ENCODE data around the gene PBX2. TPM values are rescaled to one million over a fixed set of nuclear protein-coding genes. Genes with fewer than 3 reads are reported as not detected.

PBX2 gene
- total and polyA plus RNA-seq, 10 of the 15 experiments (the other 5 are each of a cell fraction or from before 2014, with no cell fraction given), result 0.84 to 66.5 (median 20.6) TPM

GRCh38 chr6:32224696-32225095, 34.7 kb upstream of the PBX2 start (continued):
- TF ChIP-seq SIX5 (IDR thresholded peaks at IDR 0.05; ENCODE audit: low read depth, low read length, severe bottlenecking), result no peak
- no peak for TF ChIP-seq SREBF2 (IDR thresholded peaks at IDR 0.05; ENCODE audit: low read length)
- no peak for TF ChIP-seq ZBTB4 (CRISPR knock-in tag; IDR thresholded peaks at IDR 0.05)
- TF ChIP-seq ETV6 (conservative IDR thresholded peaks at IDR 0.05 in 1 of 2, IDR thresholded peaks at IDR 0.05 in 1 of 2; ENCODE audit: borderline replicate concordance in 1 of 2, low read depth in 1 of 2), result no peak
- TF ChIP-seq GATAD2B (conservative IDR thresholded peaks at IDR 0.05; ENCODE audit: low read depth), result peak; percentile 70; the same call in 1 of the 2 replicates
- no peak for TF ChIP-seq ZBTB11 (CRISPR knock-in tag; IDR thresholded peaks at IDR 0.05)
- no peak for TF ChIP-seq MLLT1 (IDR thresholded peaks at IDR 0.05)
- no peak for TF ChIP-seq LARP7 (IDR thresholded peaks at IDR 0.05)
- no peak for TF ChIP-seq BRCA1 (IDR thresholded peaks at IDR 0.05; ENCODE audit: low read depth, low read length)
- TF ChIP-seq JUNB (IDR thresholded peaks at IDR 0.05), result peak; percentile 47
- TF ChIP-seq YY1 (IDR thresholded peaks at IDR 0.05; ENCODE audit: low read depth, low read length), result no peak
- no peak for TF ChIP-seq KLF5 (IDR thresholded peaks at IDR 0.05; ENCODE audit: partially characterized antibody)
- TF ChIP-seq PRDM15 (CRISPR knock-in tag; IDR thresholded peaks at IDR 0.05), result no peak
- TF ChIP-seq SPI1 (IDR thresholded peaks at IDR 0.05; ENCODE audit: borderline replicate concordance, insufficient read depth, low read depth, low read length), result peak; percentile 86
- TF ChIP-seq FOXK2 (IDR thresholded peaks at IDR 0.05), result no peak
- TF ChIP-seq SKIL (IDR thresholded peaks at IDR 0.05; ENCODE audit: low read depth, poor library complexity, severe bottlenecking), result no peak
